SU-DHL-6 (cell line): ENCODE results near the gene EPB41L1.

ENCODE experiments used
- EZH2phosphoT487 ChIP-seq: fragments of 200-600 bp; sonication (generic), shearing (Covaris generic); conservative IDR thresholded peaks from 2 replicates; pipeline ENCODE4 v1.6.1; 2018; ENCODE audit warnings: mild to moderate bottlenecking, antibody characterized with exemption, low read length, moderate library complexity, mixed read lengths
- TF ChIP-seq, protein P1 (sequence below): fragments of 200-600 bp; sonication (generic); IDR thresholded peaks from one replicate; pipeline ENCODE4 v1.5.1; 2017; ENCODE audit warnings: antibody characterized with exemption, mild to moderate bottlenecking, low read length, moderate library complexity; ENCODE audit not compliant: insufficient read depth, poor library complexity, severe bottlenecking

DNA sequence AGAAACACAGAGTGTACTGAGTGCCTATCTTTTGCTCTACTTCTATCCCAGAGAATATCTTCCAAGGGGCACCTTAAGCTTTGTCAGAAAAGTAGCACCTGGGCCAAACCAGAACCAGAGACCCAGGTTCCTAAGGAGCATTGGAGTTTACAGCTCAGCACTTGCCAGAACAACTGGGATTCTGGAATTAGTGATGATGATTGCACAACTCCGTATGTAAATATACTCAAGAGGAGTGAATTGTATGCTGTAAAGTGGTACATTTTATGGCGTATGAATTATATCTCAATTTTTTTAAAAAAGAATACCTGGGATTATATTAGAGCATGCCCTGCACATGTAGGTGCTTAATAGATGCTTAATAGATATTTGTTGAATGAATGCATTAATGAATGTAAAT, 36.2 kb upstream of the EPB41L1 start:
- TF ChIP-seq, protein P1, sequence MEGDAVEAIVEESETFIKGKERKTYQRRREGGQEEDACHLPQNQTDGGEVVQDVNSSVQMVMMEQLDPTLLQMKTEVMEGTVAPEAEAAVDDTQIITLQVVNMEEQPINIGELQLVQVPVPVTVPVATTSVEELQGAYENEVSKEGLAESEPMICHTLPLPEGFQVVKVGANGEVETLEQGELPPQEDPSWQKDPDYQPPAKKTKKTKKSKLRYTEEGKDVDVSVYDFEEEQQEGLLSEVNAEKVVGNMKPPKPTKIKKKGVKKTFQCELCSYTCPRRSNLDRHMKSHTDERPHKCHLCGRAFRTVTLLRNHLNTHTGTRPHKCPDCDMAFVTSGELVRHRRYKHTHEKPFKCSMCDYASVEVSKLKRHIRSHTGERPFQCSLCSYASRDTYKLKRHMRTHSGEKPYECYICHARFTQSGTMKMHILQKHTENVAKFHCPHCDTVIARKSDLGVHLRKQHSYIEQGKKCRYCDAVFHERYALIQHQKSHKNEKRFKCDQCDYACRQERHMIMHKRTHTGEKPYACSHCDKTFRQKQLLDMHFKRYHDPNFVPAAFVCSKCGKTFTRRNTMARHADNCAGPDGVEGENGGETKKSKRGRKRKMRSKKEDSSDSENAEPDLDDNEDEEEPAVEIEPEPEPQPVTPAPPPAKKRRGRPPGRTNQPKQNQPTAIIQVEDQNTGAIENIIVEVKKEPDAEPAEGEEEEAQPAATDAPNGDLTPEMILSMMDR: no peak
- no peak for TF ChIP-seq EZH2phosphoT487
